ENCODE results near the gene MED12L. TPM values are rescaled to one million over a fixed set of nuclear protein-coding genes. Genes with fewer than 3 reads are reported as not detected.

Gene MED12L
- polyA plus RNA-seq, 1 of the 3 experiments (the other 2 are of a cell fraction), result 0.03 TPM

- no peak for TF ChIP-seq ZBTB33 (IDR thresholded peaks at IDR 0.05; ENCODE audit: borderline replicate concordance, low read depth)
- TF ChIP-seq TCF12 (IDR thresholded peaks at IDR 0.05), result no peak
- TF ChIP-seq RCOR1 (IDR thresholded peaks at IDR 0.05; ENCODE audit: low read length), result no peak
Observed at GRCh38 chr3:151314593-151314992, 229.1 kb downstream of the MED12L start (continued).

GRCh38 chr3:151315136-151315535 is 229.7 kb downstream of the MED12L start:
- Histone ChIP-seq H3K9me3 (no peaks in the 10 kb centered on the region; the same call in 1 of the 2 replicates), H3K4me3 (ENCODE audit: low read depth in 2 of 2, low read length in 1 of 2) (no peak overlapping the region), H2AFZ (ENCODE audit: low read depth) (no peak overlapping the region), H3K4me2 (no peak overlapping the region), H3K27me3 (ENCODE audit: insufficient read depth) (no peaks in the 10 kb centered on the region), H3K9ac (no peak overlapping the region), H3F3A (replicated peaks; ENCODE audit: insufficient read depth) (no peaks in the 10 kb centered on the region), H3K36me3 (replicated peaks in 1 of 2; ENCODE audit: control insufficient read depth in 1 of 2, insufficient read depth in 2 of 2, low read length in 1 of 2) (no peaks in the 10 kb centered on the region), H3K9me2 (no peaks in the 10 kb centered on the region), H4K20me1 (ENCODE audit: insufficient read depth) (no peaks in the 10 kb centered on the region), H3K4me1 (ENCODE audit: control insufficient read depth in 1 of 2, insufficient read depth in 2 of 2, low read depth in 1 of 2, low read length in 1 of 2) (peaks cover 0 to 19% of the 10 kb centered on the region in 2 experiments; a peak in 2 of 4 replicates), H3K79me2 (ENCODE audit: insufficient read depth) (no peaks in the 10 kb centered on the region), H3K27ac (ENCODE audit: low read depth in 2 of 2, low read length in 1 of 2) (no peak overlapping the region; a peak in 1 of 4 replicates)
- WGBS (ENCODE audit: low lambda C conversion rate), result 58% methylated on average over 2 of the region's 2 CpGs
- TF ChIP-seq FOSL2 (IDR thresholded peaks at IDR 0.05; ENCODE audit: borderline replicate concordance, low read depth) (no peak), REST (IDR thresholded peaks at IDR 0.05; ENCODE audit: low read depth, low read length) (no peak), USF2 (IDR thresholded peaks at IDR 0.05; ENCODE audit: borderline replicate concordance, low read depth, low read length) (no peak), ELF1 (IDR thresholded peaks at IDR 0.05) (no peak), RXRA (IDR thresholded peaks at IDR 0.05; ENCODE audit: borderline replicate concordance, low read depth) (no peak), EZH2phosphoT487 (IDR thresholded peaks at IDR 0.05; ENCODE audit: borderline replicate concordance, low read depth) (no peak), SMC3 (IDR thresholded peaks at IDR 0.05; ENCODE audit: low read depth, low read length) (no peak), EP300 (IDR thresholded peaks at IDR 0.05; ENCODE audit: borderline replicate concordance in 1 of 2, low read depth in 1 of 2, low read length in 1 of 2) (no peak)
- DNase-seq, result no peak
- ChIA-PET POLR2A (no interaction called here), CTCF (no interaction called here)

Measured in SK-N-SH (cell line).